Lower leg skin (tissue), 4 donors: ENCODE data around the gene TULP4. TPM values are rescaled to one million over a fixed set of nuclear protein-coding genes. Genes with fewer than 3 reads are reported as not detected.

Experiments used
- DNase-seq, 2 donors: peaks; one replicate each; pipeline ENCODE4 v3.0.0-alpha.2; 2019; ENCODE audit warnings: low spot score in 2 of 2
- H3K4me3 ChIP-seq: fragments of 200-600 bp; sonication (generic); 2 replicates; pipeline ENCODE4 v1.5.1; 2017; ENCODE audit warnings: mild to moderate bottlenecking, low read depth; ENCODE audit not compliant: poor library complexity, severe bottlenecking
- CTCF ChIP-seq, 3 donors: fragments of 450-650 bp; IDR thresholded peaks; one replicate each; pipeline ENCODE4 v1.5.1; 2016; ENCODE audit warnings: antibody characterized with exemption in 3 of 3, mild to moderate bottlenecking in 3 of 3, moderate library complexity in 2 of 3
- POLR2A ChIP-seq, 2 donors: fragments of 450-650 bp; IDR thresholded peaks; one replicate each; pipeline ENCODE4 v1.6.1; 2016 to 2017; ENCODE audit warnings: antibody characterized with exemption in 2 of 2, mild to moderate bottlenecking in 1 of 2, moderate library complexity in 1 of 2
- WGBS, 2 donors: methylation state at CpG; one replicate each; pipeline ENCODE4 v1.1.5; 2018; 5-methylcytosine and 5-hydroxymethylcytosine counted together
- intact Hi-C: fragments of 100-400 bp; cut with DNase I; formaldehyde crosslinking; loops from one replicate; pipeline ENCODE4 v1.15.0; 2023; ENCODE audit warnings: low total_unique reads
- total RNA-seq, 4 donors: library from RNA; depleted of rRNA; stranded (reverse); fragments of >200 nt; gene quantifications; one replicate each; pipeline ENCODE4 v1.1.0, GENCODE V29; 2016

Gene TULP4
- total RNA-seq, 4 donors from 2014 or later: 141 to 198 (median 148) TPM

- TF ChIP-seq POLR2A (IDR thresholded peaks at IDR 0.05): no peak
- TF ChIP-seq CTCF (IDR thresholded peaks at IDR 0.05): no peak
- WGBS, 2 donors: 86 to 88% methylated on average over 4 of the region's 4 CpGs
- no peak for DNase-seq
- intact Hi-C loops: no loop called here
- no peak overlapping the region for H3K4me3 ChIP-seq
Observed at GRCh38 chr6:158459726-158460125, 147.5 kb downstream of the TULP4 start.

GRCh38 chr6:158460602-158461169 is 148.4 kb downstream of the TULP4 start:
- WGBS, 2 donors: 68 to 82% methylated on average over 2 of the region's 2 CpGs
- no peak overlapping the region for H3K4me3 ChIP-seq
- DNase-seq: no peak
- intact Hi-C loops: no loop called here
- TF ChIP-seq POLR2A (IDR thresholded peaks at IDR 0.05) (no peak), CTCF (IDR thresholded peaks at IDR 0.05) (no peak)

- H3K4me3 ChIP-seq: no peak overlapping the region
- no peak for DNase-seq
- no peak for TF ChIP-seq CTCF (IDR thresholded peaks at IDR 0.05)
- 89% methylated on average over 2 of the region's 2 CpGs for WGBS, 2 donors
- intact Hi-C loops: no loop called here
Observed at GRCh38 chr6:158461954-158462353, 149.7 kb downstream of the TULP4 start.

GRCh38 chr6:158464483-158464882 is 152.2 kb downstream of the TULP4 start:
- WGBS, 2 donors: 92% methylated on average over 9 of the region's 9 CpGs
- no peak for DNase-seq
- TF ChIP-seq POLR2A (IDR thresholded peaks at IDR 0.05) (no peak), CTCF (IDR thresholded peaks at IDR 0.05) (no peak)
- intact Hi-C loops: no loop called here
- H3K4me3 ChIP-seq: no peak overlapping the region

GRCh38 chr6:158465257-158465656 is 153.0 kb downstream of the TULP4 start:
- intact Hi-C loops: no loop called here
- WGBS, 2 donors: 81 to 88% methylated on average over 2 of the region's 2 CpGs
- TF ChIP-seq POLR2A (IDR thresholded peaks at IDR 0.05): no peak
- no peak for TF ChIP-seq CTCF (IDR thresholded peaks at IDR 0.05)
- no peak for DNase-seq
- H3K4me3 ChIP-seq: no peak overlapping the region

GRCh38 chr6:158465747-158466146 is 153.5 kb downstream of the TULP4 start:
- DNase-seq: no peak
- TF ChIP-seq POLR2A (IDR thresholded peaks at IDR 0.05) (no peak), CTCF (IDR thresholded peaks at IDR 0.05) (no peak)
- WGBS, 2 donors: 71 to 78% methylated on average over 3 of the region's 3 CpGs

More at GRCh38 chr6:158465747-158466146, 153.5 kb downstream of the TULP4 start:
- H3K4me3 ChIP-seq: no peak overlapping the region
- intact Hi-C loops: no loop called here
